ENCODE results near the gene EFCAB6.

Gene EFCAB6

GRCh38 chr22:43616645-43617044, 195.5 kb downstream of the EFCAB6 start:
- H3K14ac ChIP-seq (ENCODE audit: low read length): no peak overlapping the region
- no peak overlapping the region for H4K91ac ChIP-seq (ENCODE audit: low read depth, low read length)
- H3K27ac ChIP-seq (ENCODE audit: low read depth, low read length): no peak overlapping the region
- no peaks in the 10 kb centered on the region for H3K27me3 ChIP-seq (ENCODE audit: insufficient read depth, low read length)
- no peaks in the 10 kb centered on the region for H3K79me1 ChIP-seq (ENCODE audit: low read length)
- no peak overlapping the region for H2BK12ac ChIP-seq (ENCODE audit: low read length)
- H3K9me3 ChIP-seq (ENCODE audit: insufficient read depth, low read depth, low read length): peaks cover 5% of the 10 kb centered on the region
- no peak overlapping the region for H3K4ac ChIP-seq (ENCODE audit: low read depth, low read length)
- no peak overlapping the region for H2AK5ac ChIP-seq (ENCODE audit: low read length)
- H3K23ac ChIP-seq (ENCODE audit: low read length): no peak overlapping the region
- H3K9ac ChIP-seq (ENCODE audit: low read length): no peak overlapping the region
- H3K4me3 ChIP-seq (ENCODE audit: low read depth, low read length): no peak overlapping the region
- H4K12ac ChIP-seq (ENCODE audit: low read depth, low read length): no peak overlapping the region
- no peak overlapping the region for H3K18ac ChIP-seq (ENCODE audit: low read length)
- no peaks in the 10 kb centered on the region for H3K36me3 ChIP-seq (ENCODE audit: control insufficient read depth in 1 of 2, insufficient read depth in 2 of 2, low read length in 2 of 2)
- no peak overlapping the region for H3K4me2 ChIP-seq (ENCODE audit: low read length)
- no peak for DNase-seq
- no peaks in the 10 kb centered on the region for H3K4me1 ChIP-seq (ENCODE audit: control insufficient read depth in 1 of 2, insufficient read depth in 2 of 2, low read length in 2 of 2)
- H4K8ac ChIP-seq (ENCODE audit: low read depth, low read length): no peak overlapping the region
- no peaks in the 10 kb centered on the region for H3K79me2 ChIP-seq (ENCODE audit: control insufficient read depth, insufficient read depth, low read length, poor library complexity)
- no peak overlapping the region for H2BK120ac ChIP-seq (ENCODE audit: insufficient read depth, low read length, poor library complexity)
- H2BK5ac ChIP-seq (ENCODE audit: low read depth, low read length, poor library complexity): no peak overlapping the region
- no peak overlapping the region for H2AFZ ChIP-seq (ENCODE audit: insufficient read depth, low read length, poor library complexity)
- WGBS (ENCODE audit: extremely low coverage, insufficient coverage, insufficient read length): no CpG with 5 or more reads among the region's 3 CpGs

DNA sequence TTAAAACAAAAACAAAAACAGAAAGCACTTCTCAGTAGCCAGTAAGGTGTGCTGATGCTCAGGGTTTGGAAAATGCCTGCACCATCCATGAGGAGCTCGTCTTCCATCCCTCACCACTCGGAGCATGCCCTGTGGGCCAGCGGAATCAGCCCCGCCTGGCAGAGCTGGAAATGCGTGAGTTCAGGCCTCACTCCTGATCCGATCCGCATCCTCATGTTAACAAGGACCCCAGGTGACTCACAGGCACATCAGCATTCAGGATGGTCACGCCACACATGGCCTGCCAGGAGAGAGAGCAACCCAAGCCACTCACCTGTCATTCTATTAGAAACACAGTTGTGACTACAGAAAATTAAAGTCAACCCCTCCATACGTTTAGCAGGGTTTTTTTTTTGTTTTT, 211.8 kb downstream of the EFCAB6 start:
- Histone ChIP-seq H3K36me3 (ENCODE audit: control insufficient read depth in 1 of 2, insufficient read depth in 2 of 2, low read length in 2 of 2) (no peaks in the 10 kb centered on the region), H2AK5ac (ENCODE audit: low read length) (no peak overlapping the region)
- no CpG with 5 or more reads among the region's 9 CpGs for WGBS (ENCODE audit: extremely low coverage, insufficient coverage, insufficient read length)

DNA sequence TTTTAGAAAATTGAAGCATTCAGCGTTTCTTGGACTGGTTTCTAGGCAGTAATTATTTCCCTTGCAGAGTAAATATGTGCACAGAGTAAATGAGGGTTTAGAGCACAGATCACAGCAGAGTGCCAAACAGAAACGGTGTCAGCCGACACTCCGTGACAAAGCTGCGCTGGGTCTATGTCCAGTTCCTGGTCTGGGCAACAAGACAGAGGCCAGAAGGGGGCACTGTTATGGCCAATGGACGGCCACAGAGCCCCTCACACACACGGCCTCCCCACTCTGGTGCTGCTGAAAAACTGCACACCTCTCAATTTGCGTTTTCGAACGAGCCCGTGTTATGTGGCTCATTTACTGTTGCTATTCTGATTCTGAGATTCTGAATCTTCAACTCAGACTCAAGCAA, 219.6 kb downstream of the EFCAB6 start:
- Histone ChIP-seq H4K8ac (ENCODE audit: low read depth, low read length) (no peak overlapping the region), H3K4ac (ENCODE audit: low read depth, low read length) (no peak overlapping the region), H2AFZ (ENCODE audit: insufficient read depth, low read length, poor library complexity) (no peak overlapping the region), H2BK120ac (ENCODE audit: insufficient read depth, low read length, poor library complexity) (no peak overlapping the region), H4K91ac (ENCODE audit: low read depth, low read length) (no peak overlapping the region), H4K12ac (ENCODE audit: low read depth, low read length) (no peak overlapping the region), H3K4me2 (ENCODE audit: low read length) (no peak overlapping the region), H3K9me3 (ENCODE audit: insufficient read depth, low read depth, low read length) (no peaks in the 10 kb centered on the region), H3K4me3 (ENCODE audit: low read depth, low read length) (no peak overlapping the region), H3K14ac (ENCODE audit: low read length) (no peak overlapping the region), H3K9ac (ENCODE audit: low read length) (no peak overlapping the region), H3K4me1 (ENCODE audit: control insufficient read depth in 1 of 2, insufficient read depth in 2 of 2, low read length in 2 of 2) (no peaks in the 10 kb centered on the region), H3K79me2 (ENCODE audit: control insufficient read depth, insufficient read depth, low read length, poor library complexity) (no peaks in the 10 kb centered on the region), H3K27me3 (ENCODE audit: insufficient read depth, low read length) (no peaks in the 10 kb centered on the region), H3K27ac (ENCODE audit: low read depth, low read length) (no peak overlapping the region), H2BK5ac (ENCODE audit: low read depth, low read length, poor library complexity) (no peak overlapping the region), H2AK5ac (ENCODE audit: low read length) (no peak overlapping the region), H2BK12ac (ENCODE audit: low read length) (no peak overlapping the region), H3K23ac (ENCODE audit: low read length) (no peak overlapping the region), H3K36me3 (ENCODE audit: control insufficient read depth in 1 of 2, insufficient read depth in 2 of 2, low read length in 2 of 2) (no peaks in the 10 kb centered on the region), H3K18ac (ENCODE audit: low read length) (no peak overlapping the region), H3K79me1 (ENCODE audit: low read length) (no peaks in the 10 kb centered on the region)
- no CpG with 5 or more reads among the region's 11 CpGs for WGBS (ENCODE audit: extremely low coverage, insufficient coverage, insufficient read length)
- DNase-seq: no peak

More for the DNA sequence above, 211.8 kb downstream of the EFCAB6 start:
- no peak overlapping the region for H3K23ac ChIP-seq (ENCODE audit: low read length)
- no peak overlapping the region for H2BK5ac ChIP-seq (ENCODE audit: low read depth, low read length, poor library complexity)
- no peak overlapping the region for H3K4ac ChIP-seq (ENCODE audit: low read depth, low read length)
- H4K91ac ChIP-seq (ENCODE audit: low read depth, low read length): no peak overlapping the region
- H3K4me3 ChIP-seq (ENCODE audit: low read depth, low read length): no peak overlapping the region
- no peaks in the 10 kb centered on the region for H3K4me1 ChIP-seq (ENCODE audit: control insufficient read depth in 1 of 2, insufficient read depth in 2 of 2, low read length in 2 of 2)
- H3K9me3 ChIP-seq (ENCODE audit: insufficient read depth, low read depth, low read length): peaks cover 1% of the 10 kb centered on the region
- no peak overlapping the region for H4K12ac ChIP-seq (ENCODE audit: low read depth, low read length)
- H4K8ac ChIP-seq (ENCODE audit: low read depth, low read length): no peak overlapping the region
- H3K79me2 ChIP-seq (ENCODE audit: control insufficient read depth, insufficient read depth, low read length, poor library complexity): no peaks in the 10 kb centered on the region
- H3K18ac ChIP-seq (ENCODE audit: low read length): no peak overlapping the region
- no peak overlapping the region for H2BK12ac ChIP-seq (ENCODE audit: low read length)
- H3K14ac ChIP-seq (ENCODE audit: low read length): no peak overlapping the region
- no peak overlapping the region for H3K27ac ChIP-seq (ENCODE audit: low read depth, low read length)
- no peaks in the 10 kb centered on the region for H3K27me3 ChIP-seq (ENCODE audit: insufficient read depth, low read length)
- H2BK120ac ChIP-seq (ENCODE audit: insufficient read depth, low read length, poor library complexity): no peak overlapping the region
- no peak for DNase-seq
- H3K4me2 ChIP-seq (ENCODE audit: low read length): no peak overlapping the region
- H2AFZ ChIP-seq (ENCODE audit: insufficient read depth, low read length, poor library complexity): no peak overlapping the region
- H3K79me1 ChIP-seq (ENCODE audit: low read length): no peaks in the 10 kb centered on the region
- no peak overlapping the region for H3K9ac ChIP-seq (ENCODE audit: low read length)

DNA sequence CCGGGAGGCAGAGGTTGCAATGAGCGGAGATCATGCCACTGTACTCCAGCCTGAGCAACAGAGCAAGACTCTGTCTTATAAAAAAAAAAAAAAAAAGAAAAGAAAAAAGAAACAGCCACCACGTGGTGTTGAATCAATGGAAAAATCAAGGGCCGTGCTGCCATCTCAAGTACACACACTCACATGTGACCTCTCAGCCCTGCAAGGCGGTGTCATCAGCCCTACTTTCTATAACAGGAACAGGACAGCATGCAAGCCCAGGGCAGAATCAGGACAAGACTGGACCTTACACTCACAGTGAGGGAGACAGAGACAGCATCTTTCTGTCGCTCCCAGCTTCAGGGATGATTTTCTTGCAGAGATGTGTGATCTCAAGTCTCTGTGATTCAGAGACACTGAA, 220.7 kb downstream of the EFCAB6 start:
- no peak overlapping the region for H3K4me3 ChIP-seq (ENCODE audit: low read depth, low read length)
- WGBS (ENCODE audit: extremely low coverage, insufficient coverage, insufficient read length): no CpG with 5 or more reads among the region's 6 CpGs
- H3K9me3 ChIP-seq (ENCODE audit: insufficient read depth, low read depth, low read length): no peaks in the 10 kb centered on the region

More for the DNA sequence above, 220.7 kb downstream of the EFCAB6 start:
- Histone ChIP-seq H2AFZ (ENCODE audit: insufficient read depth, low read length, poor library complexity) (no peak overlapping the region), H2AK5ac (ENCODE audit: low read length) (no peak overlapping the region), H2BK5ac (ENCODE audit: low read depth, low read length, poor library complexity) (no peak overlapping the region), H4K12ac (ENCODE audit: low read depth, low read length) (no peak overlapping the region), H3K9ac (ENCODE audit: low read length) (no peak overlapping the region), H3K18ac (ENCODE audit: low read length) (no peak overlapping the region), H2BK12ac (ENCODE audit: low read length) (no peak overlapping the region), H3K27ac (ENCODE audit: low read depth, low read length) (no peak overlapping the region), H4K8ac (ENCODE audit: low read depth, low read length) (no peak overlapping the region), H3K27me3 (ENCODE audit: insufficient read depth, low read length) (no peaks in the 10 kb centered on the region), H2BK120ac (ENCODE audit: insufficient read depth, low read length, poor library complexity) (no peak overlapping the region), H3K14ac (ENCODE audit: low read length) (no peak overlapping the region), H3K23ac (ENCODE audit: low read length) (no peak overlapping the region), H3K79me2 (ENCODE audit: control insufficient read depth, insufficient read depth, low read length, poor library complexity) (no peaks in the 10 kb centered on the region), H4K91ac (ENCODE audit: low read depth, low read length) (no peak overlapping the region), H3K4me1 (ENCODE audit: control insufficient read depth in 1 of 2, insufficient read depth in 2 of 2, low read length in 2 of 2) (no peaks in the 10 kb centered on the region), H3K36me3 (ENCODE audit: control insufficient read depth in 1 of 2, insufficient read depth in 2 of 2, low read length in 2 of 2) (no peaks in the 10 kb centered on the region), H3K79me1 (ENCODE audit: low read length) (no peaks in the 10 kb centered on the region), H3K4ac (ENCODE audit: low read depth, low read length) (no peak overlapping the region), H3K4me2 (ENCODE audit: low read length) (no peak overlapping the region)
- no peak for DNase-seq
